NCI-H774 (cell line): Measurements from ENCODE around the gene GKAP1.
"Not testable (repeated sequence)": the region's sequence is repeated elsewhere in the genome, so short reads cannot be mapped to it uniquely, and the experiment has no call there.

Experiments
- DNase-seq: peaks from one replicate; lab custom pipeline; 2025; lab: John Stamatoyannopoulos, UW

GKAP1 gene

DNA sequence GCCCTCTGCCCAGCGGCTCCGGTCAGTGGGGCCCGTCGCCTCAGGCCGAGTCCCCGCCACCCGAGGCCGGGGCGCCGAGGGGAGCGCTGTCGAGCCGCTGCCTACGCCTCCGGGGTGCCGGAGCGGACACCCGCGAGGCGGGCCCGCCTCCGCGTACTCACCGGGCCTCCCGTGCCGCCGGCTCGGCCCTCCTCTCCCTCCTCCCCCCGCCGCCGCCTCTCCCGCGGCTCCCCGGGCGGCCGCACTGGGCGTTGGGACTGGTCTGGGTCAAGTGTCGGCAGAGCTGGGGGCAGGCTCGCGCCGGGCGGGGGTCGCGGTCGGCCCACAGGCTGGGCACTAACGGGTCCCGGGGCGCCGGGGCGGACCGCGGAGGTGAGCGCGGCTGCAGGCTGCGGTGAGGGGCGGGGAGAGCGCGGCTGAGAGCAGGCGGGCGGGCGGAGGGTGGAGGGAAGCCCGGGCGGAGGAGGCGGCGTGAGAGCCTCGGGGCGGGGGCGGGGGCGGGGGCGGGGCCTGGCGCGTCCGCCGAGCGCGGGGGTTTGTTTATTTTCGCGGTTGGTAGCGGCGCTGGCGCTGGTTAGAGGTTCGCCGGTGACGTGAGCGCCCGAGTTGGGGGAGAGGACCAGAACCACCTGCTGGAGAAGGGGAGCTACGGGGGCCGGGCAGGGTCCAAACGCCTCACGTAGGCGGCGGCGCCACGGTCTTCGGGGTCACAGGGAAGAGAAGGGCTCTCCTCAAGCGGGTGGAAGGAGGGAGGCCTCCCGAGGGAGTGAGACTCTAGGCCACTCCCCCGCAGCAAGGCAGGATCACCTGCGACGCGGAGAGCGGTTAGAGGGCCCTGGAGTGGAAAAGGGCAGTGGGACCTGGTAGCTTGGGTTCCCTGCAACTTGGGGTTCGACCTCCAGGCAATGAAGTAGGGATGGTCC, at the start of gene GKAP1:
Gene GKAP1, minus strand, starts transcription at position 414 of the 923 bp plus-strand sequence. CDS start 11,252 bp downstream, outside the sequence.
- peak; percentile 70 for DNase-seq

DNA sequence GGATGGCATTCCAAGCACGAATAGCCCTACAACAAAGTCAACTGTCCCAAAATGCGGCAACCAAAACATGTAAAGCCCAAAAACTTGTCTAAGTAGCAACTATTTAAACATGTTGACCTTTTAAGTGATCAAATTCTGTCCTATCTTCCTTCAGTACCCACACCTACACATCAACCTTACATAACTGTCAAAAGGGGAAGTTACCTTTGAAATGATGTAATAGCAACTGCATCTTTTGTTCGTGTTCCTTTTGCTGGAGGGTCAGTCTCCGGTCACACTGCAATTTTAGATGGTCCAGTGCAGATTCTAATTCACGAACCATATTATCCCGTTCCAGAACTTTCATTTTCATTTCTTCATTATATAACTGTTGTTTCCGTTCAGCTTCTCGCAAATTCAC, 32.3 kb upstream of the GKAP1 start:
- not testable (repeated sequence) for DNase-seq

DNA sequence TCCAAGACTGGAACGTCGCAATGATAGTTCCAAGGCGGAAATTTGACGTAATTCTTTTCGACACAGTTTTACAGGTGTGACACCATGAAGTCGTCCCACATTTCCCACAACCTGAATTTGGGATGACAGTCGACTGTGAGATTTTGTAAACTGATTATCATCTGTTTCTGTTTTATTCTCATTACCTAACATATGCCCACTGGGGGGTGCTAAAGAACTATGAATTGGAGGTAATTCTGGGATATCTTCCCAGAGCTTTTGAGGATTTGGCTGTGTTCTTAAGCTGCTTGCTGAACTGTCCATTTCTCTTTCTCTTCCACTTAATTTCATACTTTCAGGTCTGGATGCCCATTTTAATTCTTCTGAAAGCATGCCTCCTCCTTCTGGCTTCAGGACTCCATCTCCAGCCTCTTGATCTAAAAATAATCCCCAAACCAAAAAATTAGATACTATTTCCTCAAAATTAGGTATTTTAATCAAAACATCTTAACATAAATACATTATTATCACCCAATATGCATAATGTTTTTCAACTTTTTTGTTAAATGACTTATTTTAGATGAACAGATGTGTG, 19.6 kb upstream of the GKAP1 start:
- not testable (repeated sequence) for DNase-seq

DNA sequence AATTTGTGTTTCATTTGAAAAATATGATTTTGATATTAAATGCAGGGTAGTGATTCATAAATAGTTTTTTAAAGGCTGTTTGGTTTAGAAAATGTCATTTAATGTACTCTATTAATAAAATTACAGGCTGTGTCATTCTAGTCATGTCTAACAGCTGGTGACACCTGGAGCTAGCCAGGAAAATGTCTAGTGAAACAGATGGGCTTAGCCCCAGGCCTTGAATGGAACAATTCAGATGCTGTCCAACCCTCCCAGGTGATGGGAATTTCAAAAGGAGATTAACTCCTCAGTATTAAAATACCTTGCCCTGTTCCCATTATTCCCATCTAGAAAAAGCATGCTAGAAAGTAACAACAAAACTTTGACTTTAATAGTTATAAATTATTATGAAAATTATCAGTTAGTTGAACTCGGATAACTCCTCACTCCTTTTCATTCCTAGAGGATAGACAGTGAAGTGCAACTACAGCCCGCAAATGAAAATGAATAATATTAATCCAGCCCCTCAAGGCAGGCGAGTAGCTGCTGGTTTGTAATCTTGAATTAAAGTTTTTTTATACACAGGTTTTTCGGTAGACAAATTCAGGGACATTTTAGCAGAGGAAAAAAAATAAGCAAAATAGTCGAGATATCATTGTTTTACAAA, 13.0 kb upstream of the GKAP1 start:
- not testable (repeated sequence) for DNase-seq

DNA sequence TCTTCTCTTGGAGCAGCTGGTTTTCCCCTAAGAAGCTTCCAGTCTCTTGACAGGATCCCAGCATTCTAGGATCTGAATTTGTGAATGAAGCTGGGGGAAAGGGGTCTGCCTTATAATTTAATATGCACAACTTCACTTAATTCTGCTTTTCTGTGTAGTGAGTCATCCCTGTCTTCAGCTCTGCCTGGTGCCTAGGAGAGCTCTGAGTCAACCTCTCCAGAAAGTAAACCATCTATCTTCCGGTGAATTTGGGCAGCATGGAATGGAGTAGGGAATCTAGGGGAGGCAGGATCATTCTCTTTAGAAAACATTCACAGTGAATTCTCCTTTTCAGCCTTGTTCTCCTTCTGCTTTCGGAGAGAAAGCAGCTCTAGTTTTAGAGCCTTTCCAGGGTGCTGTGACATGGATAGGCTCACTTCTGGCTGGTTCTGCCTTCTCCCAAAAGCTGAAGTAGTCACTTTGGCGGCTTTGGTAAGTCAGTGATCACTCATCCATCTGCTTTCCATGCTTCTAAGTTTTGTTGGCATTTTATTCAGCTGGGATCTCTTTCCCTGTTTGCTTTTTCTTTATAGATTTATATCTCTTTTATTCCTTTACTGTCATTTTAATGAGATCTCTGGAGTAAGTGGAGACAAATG, 7.5 kb upstream of the GKAP1 start:
- DNase-seq, result not testable (repeated sequence)

DNA sequence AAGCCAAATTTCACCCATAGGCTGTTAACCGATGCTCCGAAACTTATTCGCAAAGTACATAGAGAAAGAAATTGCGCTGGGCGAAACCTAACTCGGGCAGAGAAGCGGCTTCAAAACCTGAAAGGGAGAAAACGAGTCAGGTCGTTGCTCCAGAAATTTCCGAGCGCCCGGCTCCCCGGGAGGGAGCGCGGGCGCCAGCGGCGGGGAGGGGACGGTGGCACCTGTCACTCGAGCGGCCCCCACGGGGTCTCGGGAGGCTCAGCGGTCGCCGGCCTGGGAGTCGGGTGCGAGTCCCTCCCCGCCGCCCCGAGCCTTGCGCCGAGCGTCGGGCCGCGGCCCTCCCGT, 586 bp downstream of the GKAP1 start:
- not testable (repeated sequence) for DNase-seq

DNA sequence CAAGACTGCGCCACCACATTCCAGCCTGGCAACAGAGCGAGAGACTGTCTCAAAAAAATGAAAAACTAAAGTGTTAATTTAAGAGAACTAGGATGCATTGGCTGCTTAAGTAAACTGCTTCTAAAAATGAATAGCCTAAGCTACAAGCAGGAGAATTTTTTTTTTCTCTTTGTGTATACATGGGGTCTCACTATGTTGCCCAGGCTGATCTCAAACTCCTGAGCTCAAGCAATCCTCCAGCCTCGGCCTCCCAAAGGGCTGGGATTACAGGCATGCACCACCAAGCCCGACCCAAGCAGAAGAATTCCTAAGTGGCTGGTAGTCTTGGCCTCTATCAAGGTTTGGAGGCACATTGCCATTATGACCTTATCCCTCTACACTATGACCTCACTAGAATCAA, 2.4 kb downstream of the GKAP1 start:
- DNase-seq, result not testable (repeated sequence)

DNA sequence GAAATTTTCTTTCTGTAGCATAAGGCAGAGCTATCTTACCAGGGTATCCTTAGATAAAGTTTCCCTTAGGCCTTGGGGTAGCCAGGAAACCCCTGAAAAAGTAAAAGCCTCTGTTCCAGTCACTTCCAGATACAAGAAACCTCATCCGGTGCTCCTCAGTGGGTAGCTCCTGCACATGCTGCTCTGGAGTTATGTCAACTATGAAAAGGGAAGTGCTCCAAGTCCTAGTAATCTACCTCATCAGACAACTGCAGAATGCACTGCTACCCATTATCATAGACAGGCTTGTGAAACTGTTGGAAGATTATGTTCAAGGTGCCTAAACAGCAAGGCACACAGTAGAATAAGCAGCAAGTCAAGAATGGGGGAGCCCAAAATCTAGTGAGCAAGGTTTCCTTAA, 8.4 kb downstream of the GKAP1 start:
- not testable (repeated sequence) for DNase-seq

DNA sequence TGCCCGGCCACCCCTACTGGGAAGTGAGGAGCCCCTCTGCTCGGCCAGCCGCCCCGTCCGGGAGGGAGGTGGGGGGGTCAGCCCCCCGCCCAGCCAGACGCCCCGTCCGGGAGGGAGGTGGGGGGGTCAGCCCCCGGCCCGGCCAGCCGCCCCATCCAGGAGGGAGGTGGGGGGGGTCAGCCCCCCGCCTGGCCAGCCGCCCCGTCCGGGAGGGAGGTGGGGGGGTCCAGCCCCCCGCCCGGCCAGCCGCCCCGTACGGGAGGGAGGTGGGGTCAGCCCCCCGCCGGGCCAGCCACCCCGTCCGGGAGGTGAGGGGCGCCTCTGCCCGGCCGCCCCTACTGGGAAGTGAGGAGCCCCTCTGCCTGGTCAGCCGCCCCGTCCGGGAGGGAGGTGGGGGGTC, 13.1 kb downstream of the GKAP1 start:
- DNase-seq, result not testable (repeated sequence)

DNA sequence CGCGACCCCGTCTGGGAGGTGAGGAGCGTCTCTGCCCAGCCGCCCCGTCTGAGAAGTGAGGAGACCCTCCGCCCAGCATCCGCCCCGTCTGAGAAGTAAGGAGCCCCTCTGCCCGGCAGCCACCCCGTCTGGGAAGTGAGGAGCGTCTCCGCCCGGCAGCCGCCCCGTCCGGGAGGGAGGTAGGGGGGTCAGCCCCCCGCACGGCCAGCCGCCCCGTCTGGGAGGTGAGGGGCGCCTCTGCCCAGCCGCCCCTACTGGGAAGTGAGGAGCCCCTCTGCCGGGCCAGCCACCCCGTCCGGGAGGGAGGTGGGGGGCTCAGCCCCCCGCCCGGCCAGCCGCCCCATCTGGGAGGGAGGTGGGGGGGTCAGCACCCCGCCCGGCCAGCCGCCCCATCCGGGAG, 13.6 kb downstream of the GKAP1 start:
- DNase-seq, result not testable (repeated sequence)

DNA sequence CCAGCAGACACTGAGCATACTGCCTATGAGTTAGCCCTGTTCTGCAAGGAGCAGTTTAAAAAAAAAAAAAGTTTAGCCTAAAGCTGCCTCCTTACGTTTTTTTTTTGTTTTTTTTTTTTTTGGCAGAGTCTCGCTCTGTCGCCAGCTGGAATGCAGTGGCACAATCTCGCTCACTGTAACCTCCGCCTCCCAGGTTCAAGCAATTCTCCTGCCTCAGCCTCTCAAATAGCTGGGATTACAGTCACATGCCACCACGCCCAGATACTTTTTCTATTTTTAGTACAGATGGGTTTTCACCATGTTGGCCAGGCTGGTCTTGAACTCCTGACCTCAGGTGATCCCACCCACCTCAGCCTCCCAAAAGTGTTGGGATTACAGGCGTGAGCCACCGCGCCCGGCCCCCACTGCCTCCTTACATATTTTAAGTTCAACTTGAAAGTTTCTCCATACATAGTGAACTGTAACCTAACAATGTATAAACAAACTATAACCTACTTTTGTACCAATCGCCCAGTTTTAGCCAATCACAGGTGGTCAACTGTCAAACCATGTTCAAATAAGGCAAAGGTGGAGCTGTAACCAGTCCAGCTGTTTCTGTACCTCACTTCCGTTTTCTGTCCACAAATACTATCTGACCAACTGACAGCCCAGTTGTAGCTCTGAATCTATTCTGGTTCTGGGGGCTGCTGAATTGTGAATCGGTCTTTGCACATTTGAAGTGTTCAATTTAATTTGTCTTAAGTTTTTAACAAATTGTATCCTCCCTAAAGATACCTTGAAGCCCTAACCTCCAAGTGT, 17.1 kb downstream of the GKAP1 start:
- DNase-seq, result no peak

DNA sequence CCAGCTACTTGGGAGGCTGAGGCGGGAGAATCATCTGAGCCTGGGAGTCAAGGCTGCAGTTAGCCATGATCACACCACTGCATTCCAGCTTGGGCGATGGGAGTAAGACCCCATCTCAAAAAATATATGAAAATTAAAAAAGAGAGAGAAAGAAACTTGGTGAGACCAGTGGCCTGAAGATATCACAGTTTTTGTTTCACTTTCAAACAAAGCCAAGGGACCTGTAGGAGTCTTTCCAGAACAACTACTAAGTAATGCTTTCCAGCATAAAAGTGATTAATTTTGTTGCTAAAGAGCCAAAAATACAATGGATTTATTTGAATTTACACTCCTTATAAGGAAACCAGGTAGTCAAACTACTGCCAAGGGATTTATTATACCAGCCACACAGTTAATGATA, 23.5 kb downstream of the GKAP1 start:
- no peak for DNase-seq

DNA sequence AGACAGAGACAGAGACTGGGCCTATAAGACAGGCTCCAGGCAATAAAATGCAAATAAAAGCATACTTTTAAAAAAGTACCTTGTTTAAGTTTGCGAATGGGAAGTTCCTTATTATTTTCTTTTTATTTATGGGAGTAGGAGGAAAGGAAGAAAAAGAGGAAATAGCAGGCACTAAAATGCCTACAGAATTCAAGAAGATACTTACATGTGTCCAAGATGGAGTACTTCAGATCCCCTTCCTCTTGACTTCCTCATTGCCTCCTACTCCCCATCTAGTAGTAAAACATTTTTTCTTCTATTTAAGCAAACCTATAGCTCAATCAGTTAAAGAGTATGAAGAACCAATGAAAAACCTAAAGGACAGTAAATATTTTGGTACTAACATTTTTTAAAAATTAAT, 24.8 kb downstream of the GKAP1 start:
- no peak for DNase-seq

DNA sequence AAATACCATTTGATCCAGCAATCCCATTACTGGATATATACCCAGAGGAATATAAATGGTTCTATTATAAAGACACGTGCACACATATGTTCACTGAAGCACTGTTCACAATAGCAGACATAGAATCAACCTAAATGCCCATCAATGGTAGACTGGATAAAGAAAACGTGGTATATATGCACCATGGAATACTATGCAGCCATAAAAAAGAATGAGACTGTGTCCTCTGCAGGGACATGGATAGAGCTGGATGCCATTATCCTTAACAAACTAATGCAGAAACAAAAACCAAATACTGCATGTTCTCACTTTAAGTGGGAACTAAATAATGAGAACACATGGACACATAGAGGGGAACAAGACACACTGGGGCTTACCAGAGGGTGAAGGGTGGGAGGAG, 39.4 kb downstream of the GKAP1 start:
- no peak for DNase-seq

DNA sequence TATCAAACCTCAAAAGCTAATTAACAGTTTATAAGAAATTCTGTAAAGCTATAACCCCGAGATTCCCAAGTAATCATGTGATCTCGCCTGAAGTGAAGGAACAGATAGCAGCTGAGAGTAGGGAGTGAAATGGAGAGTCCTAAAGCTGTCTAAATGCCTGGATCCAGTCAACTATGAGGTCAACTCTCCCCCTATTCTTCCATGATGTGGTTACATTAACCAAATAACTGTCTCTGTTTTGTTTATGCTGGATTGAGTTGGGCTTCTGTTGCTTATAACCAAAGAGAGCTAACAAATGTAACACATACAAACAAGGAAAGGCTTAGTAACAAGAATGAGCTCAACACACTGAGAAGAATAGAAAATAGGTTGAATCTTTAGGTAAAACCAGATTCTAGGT, 41.6 kb downstream of the GKAP1 start:
- no peak for DNase-seq

DNA sequence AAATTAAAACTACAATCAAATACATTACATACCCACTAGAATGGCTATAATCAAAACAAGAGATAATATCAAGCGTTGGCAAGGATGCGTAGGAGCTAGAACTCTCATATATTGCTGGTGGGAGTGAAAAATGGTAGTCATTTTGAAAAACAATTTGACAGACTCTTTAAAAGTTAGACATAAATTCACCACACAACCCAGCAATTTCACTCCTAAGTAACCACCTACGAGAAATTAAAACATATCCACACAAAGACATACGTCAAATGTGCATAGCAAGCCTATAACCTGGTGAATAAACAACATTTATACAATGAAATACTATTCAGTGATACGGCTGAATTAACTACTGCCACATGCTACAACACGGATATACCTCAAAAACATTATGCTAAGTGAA, 44.7 kb downstream of the GKAP1 start:
- no peak for DNase-seq

DNA sequence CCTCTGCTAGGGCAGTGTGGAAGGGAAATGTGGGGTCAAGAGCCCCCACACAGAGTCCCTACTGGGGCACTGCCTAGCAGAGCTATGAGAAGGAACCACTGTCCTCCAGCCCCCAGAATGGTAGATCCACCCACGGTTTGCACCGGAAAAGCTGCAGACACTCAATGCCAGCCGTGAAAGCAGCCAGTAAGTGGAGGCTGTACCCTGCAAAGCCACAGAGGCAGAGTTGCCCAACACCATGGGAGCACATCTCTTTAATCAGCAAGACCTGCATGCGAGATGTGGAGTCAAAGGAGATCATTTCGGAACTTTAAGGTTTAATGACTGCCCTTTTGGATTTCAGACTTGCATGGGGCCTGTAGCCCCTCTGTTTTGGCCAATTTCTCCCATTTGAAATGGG, 52.2 kb downstream of the GKAP1 start:
- no peak for DNase-seq

DNA sequence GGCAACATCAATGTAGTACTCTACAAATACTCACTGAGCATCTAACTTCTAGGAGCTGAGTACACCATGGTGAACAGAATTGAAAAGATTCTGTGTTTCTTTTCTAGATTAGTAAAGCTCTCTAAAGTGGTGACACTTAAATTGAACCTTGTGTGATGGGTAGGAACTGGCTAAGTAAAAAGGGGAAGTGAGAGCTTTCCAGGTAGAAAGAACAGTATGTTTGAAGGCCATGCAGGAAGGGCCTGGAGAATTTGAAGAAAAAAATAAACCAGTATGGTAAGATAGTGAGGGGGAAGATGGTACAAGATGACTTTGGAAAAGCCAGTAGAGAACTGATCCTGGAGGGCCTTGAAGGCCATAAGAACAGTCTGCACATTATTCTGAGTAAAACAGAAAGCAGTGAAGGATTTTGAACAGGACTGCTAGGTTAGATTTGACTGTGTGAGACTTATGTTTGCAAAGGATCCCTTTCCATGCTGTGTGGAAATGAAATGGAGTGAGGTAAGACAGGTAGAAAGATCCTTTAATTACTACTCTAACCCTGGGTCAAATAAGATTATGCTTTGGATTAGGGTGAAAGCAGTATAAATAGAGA, 63.1 kb downstream of the GKAP1 start:
- DNase-seq, result no peak

DNA sequence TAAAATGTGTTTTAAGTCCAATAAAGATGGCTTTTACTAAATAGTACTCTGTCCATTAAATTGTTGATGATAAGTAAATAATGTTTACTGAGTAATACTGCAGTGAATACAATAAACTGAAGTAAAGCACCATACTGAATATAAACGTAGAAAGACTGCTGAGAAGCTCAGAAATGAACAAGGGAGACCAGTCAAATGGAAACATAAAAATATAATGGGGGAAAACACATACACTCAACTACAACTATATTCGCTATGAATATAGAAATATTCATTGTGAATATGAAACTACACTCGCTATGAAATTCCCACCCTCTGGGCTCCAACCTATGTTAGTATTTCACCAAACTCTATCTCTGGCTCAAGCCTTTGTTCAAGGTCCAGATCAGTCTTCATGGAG, 67.9 kb downstream of the GKAP1 start:
- no peak for DNase-seq

DNA sequence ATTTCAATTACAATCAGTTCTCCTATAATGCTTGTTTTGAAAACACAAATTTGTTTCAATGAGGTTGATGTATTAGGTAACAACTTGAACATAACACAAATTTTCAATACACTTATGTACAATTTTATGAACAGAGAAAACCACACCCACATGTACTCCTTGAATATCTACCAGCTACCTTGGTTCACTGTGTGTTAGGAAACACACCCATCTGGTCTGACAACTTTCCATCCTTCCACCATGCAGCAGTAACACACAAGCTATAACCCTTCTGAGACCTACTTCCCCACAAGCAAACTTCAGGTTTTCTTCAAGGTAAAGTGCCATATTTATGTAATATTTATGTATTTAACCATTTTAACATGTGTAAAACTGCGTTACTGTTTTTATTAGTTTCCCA, 73.4 kb downstream of the GKAP1 start:
- DNase-seq, result no peak

DNA sequence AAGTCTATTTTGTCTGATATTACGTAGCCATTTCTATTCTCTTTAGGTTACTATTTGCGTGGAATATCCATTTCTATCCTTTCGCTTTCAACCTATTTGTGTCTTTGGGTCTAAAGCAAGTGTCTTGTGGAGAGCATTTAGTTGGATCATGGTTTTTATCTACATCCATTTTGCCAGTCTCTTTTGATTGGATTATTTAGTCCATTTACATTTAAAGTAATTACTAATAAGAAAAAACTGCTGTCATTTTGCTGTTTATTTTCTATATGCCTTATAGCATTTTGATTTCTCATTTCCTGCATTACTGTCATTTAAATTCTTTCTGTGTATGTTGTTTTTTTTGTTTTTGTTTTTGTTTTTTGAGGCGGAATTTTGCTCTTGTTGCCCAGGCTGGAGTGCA, 83.8 kb downstream of the GKAP1 start:
- no peak for DNase-seq
